Mammary epithelial cell (primary cell): ENCODE results near the gene GCAT.

Source experiments
- EZH2 ChIP-seq: IDR thresholded peaks from 2 replicates; pipeline ENCODE4 v1.6.1; 2012; ENCODE audit warnings: low read length, inconsistent platforms, borderline replicate concordance
- TF ChIP-seq, protein P1 (sequence below), 2 donors: IDR thresholded peaks in 1 of 2; conservative IDR thresholded peaks in 1 of 2; 2 replicates each; pipeline ENCODE4 v1.5.1; 2011 to 2012; ENCODE audit warnings: inconsistent platforms in 2 of 2, low read length in 2 of 2, mild to moderate bottlenecking in 2 of 2, control low read depth in 1 of 2, low read depth in 1 of 2; ENCODE audit not compliant: insufficient read depth in 1 of 2; ENCODE audit errors: extremely low read depth in 1 of 2

DNA sequence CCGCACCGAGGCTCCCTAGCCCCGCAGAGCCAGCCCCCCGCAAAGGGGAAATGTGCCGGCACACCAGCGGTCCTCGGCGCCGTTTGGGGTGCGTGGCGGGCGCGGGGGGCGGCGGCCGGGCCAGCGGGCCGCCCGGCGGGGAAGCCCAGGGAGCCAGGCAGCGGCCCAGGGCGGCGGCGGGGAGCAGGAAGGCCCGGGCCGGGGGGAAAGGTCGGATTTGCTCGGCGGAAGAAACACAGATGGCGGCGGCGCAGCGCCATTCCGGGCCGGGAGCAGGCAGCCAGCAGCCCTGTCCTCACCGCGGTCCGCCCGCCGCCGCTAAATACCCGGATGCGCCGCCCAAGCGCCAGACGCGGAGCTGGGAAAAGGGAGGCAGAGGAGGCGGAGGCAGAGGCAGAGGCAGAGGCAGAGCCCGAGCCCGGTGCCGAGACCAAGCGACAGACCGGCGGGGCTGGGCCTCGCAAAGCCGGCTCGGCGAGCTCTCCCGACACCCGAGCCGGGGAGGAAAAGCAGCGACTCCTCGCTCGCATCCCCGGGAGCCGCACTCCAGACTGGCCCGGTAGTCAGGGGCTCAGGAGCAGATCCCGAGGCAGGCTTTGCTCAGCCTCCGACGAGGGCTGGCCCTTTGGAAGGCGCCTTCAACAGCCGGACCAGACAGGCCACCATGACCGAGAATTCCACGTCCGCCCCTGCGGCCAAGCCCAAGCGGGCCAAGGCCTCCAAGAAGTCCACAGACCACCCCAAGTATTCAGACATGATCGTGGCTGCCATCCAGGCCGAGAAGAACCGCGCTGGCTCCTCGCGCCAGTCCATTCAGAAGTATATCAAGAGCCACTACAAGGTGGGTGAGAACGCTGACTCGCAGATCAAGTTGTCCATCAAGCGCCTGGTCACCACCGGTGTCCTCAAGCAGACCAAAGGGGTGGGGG is 2.6 kb upstream of the GCAT start:
- TF ChIP-seq, protein P1, sequence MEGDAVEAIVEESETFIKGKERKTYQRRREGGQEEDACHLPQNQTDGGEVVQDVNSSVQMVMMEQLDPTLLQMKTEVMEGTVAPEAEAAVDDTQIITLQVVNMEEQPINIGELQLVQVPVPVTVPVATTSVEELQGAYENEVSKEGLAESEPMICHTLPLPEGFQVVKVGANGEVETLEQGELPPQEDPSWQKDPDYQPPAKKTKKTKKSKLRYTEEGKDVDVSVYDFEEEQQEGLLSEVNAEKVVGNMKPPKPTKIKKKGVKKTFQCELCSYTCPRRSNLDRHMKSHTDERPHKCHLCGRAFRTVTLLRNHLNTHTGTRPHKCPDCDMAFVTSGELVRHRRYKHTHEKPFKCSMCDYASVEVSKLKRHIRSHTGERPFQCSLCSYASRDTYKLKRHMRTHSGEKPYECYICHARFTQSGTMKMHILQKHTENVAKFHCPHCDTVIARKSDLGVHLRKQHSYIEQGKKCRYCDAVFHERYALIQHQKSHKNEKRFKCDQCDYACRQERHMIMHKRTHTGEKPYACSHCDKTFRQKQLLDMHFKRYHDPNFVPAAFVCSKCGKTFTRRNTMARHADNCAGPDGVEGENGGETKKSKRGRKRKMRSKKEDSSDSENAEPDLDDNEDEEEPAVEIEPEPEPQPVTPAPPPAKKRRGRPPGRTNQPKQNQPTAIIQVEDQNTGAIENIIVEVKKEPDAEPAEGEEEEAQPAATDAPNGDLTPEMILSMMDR (conservative IDR thresholded peaks at IDR 0.05 in 1 of 2, IDR thresholded peaks at IDR 0.05 in 1 of 2; ENCODE audit: extremely low read depth in 1 of 2, insufficient read depth in 1 of 2, low read depth in 1 of 2, low read length in 2 of 2), result no peak
- no peak for TF ChIP-seq EZH2
